Naive B cell (primary cell): ENCODE measurements around the gene CLDN34. TPM values are rescaled to one million over a fixed set of nuclear protein-coding genes. Genes with fewer than 3 reads are reported as not detected.
A peak's percentile ranks its signal among the peaks of the same experiment; 100 is the strongest.

Source experiments
- ATAC-seq, 2 donors: fragments of 150-1000 bp; cut with Tn5 transposase; 2 replicates each; pipeline ENCODE4 v1.10.0; 2021; ENCODE audit warnings: low read depth in 2 of 2, mild to moderate bottlenecking in 2 of 2, moderate library complexity in 2 of 2
- DNase-seq: peaks from one replicate; pipeline ENCODE4 v3.0.0; 2022
- H3K27ac Mint-ChIP-seq, 6 donors: one replicate each; pipeline ENCODE4 v1.8.0; 2020 to 2022; ENCODE audit warnings: mild to moderate bottlenecking in 6 of 6, mixed read lengths in 6 of 6, moderate library complexity in 5 of 6, inconsistent platforms in 2 of 6
- H3K27me3 Mint-ChIP-seq, 3 donors: one replicate each; pipeline ENCODE4 v1.8.0; 2021 to 2022; ENCODE audit warnings: mixed read lengths in 3 of 3, mild to moderate bottlenecking in 1 of 3
- H3K36me3 Mint-ChIP-seq, 2 donors: one replicate each; pipeline ENCODE4 v1.8.0; 2020 to 2022; ENCODE audit warnings: mixed read lengths in 2 of 2, inconsistent platforms in 1 of 2, mild to moderate bottlenecking in 1 of 2
- H3K4me1 Mint-ChIP-seq, 3 donors: one replicate each; pipeline ENCODE4 v1.8.0; 2020 to 2022; ENCODE audit warnings: mixed read lengths in 3 of 3, inconsistent platforms in 1 of 3, mild to moderate bottlenecking in 1 of 3, moderate library complexity in 1 of 3
- H3K4me3 Mint-ChIP-seq, 8 donors: one replicate each; pipeline ENCODE4 v1.8.0; 2020 to 2022; ENCODE audit warnings: mild to moderate bottlenecking in 8 of 8, mixed read lengths in 8 of 8, moderate library complexity in 8 of 8, inconsistent platforms in 2 of 8
- H3K9me3 Mint-ChIP-seq, 7 donors: one replicate each; pipeline ENCODE4 v1.8.0; 2020 to 2022; ENCODE audit warnings: mixed read lengths in 7 of 7, mild to moderate bottlenecking in 5 of 7, inconsistent platforms in 2 of 7, moderate library complexity in 1 of 7
- polyA plus RNA-seq, 6 donors: library from polyadenylated mRNA; unstranded; fragments of 300-500 nt; fragmentation: Illumina TruSeq; gene quantifications; one replicate each; pipeline ENCODE4 v1.2.3, GENCODE V29; 2021; ENCODE audit warnings: low read depth in 6 of 6

The CLDN34 gene
- polyA plus RNA-seq, 6 donors from 2014 or later = not detected

- peaks cover 24 to 49% (median 24%) of the 10 kb centered on the region in 3 donors for H3K4me1 Mint-ChIP-seq
- H3K27me3 Mint-ChIP-seq = no peaks in the 10 kb centered on the region
- peaks cover 0 to 2% (median 0%) of the 10 kb centered on the region in 7 donors for H3K9me3 Mint-ChIP-seq
- no peaks in the 10 kb centered on the region for H3K36me3 Mint-ChIP-seq
- peak overlapping the region; percentile 4 to 93 (median 82) for H3K27ac Mint-ChIP-seq
- H3K4me3 Mint-ChIP-seq = peak overlapping the region; percentile 22 to 87 (median 44)
- ATAC-seq = peak; percentile 26 to 27
- no peak for DNase-seq
Measured at GRCh38 chrX:10011261-10011931, 44.2 kb downstream of the CLDN34 start.

DNA sequence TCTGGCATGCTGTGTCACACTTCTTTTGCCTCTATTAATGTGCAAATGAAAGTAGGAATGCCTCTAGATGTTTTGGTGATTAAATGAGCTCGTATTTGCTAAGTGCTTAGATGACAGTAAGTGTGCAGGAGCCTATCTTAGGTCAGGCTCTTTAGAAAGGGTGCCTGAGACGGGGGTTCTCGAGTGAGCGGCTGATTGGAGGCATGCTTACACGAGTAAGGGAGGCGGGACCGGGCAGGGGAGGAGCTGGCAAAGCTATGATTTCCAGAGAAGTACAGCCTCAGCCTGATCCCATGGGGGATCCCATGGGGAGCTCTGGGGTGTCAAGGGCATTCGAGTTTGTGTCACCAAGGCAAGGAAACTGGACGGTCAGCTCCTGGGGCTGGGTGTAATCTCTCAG lies 44.8 kb downstream of the CLDN34 start:
- Mint-ChIP-seq H3K4me3 (peak overlapping the region in 6 of 8 donors; percentile 14 to 87 (median 54)), H3K9me3 (peaks cover 0 to 2% (median 0%) of the 10 kb centered on the region in 7 donors), H3K36me3 (no peaks in the 10 kb centered on the region), H3K27me3 (no peaks in the 10 kb centered on the region), H3K27ac (peak overlapping the region in 5 of 6 donors; percentile 45 to 93 (median 80)), H3K4me1 (peaks cover 28 to 52% (median 29%) of the 10 kb centered on the region in 3 donors)
- ATAC-seq (no peak), DNase-seq (no peak)

DNA sequence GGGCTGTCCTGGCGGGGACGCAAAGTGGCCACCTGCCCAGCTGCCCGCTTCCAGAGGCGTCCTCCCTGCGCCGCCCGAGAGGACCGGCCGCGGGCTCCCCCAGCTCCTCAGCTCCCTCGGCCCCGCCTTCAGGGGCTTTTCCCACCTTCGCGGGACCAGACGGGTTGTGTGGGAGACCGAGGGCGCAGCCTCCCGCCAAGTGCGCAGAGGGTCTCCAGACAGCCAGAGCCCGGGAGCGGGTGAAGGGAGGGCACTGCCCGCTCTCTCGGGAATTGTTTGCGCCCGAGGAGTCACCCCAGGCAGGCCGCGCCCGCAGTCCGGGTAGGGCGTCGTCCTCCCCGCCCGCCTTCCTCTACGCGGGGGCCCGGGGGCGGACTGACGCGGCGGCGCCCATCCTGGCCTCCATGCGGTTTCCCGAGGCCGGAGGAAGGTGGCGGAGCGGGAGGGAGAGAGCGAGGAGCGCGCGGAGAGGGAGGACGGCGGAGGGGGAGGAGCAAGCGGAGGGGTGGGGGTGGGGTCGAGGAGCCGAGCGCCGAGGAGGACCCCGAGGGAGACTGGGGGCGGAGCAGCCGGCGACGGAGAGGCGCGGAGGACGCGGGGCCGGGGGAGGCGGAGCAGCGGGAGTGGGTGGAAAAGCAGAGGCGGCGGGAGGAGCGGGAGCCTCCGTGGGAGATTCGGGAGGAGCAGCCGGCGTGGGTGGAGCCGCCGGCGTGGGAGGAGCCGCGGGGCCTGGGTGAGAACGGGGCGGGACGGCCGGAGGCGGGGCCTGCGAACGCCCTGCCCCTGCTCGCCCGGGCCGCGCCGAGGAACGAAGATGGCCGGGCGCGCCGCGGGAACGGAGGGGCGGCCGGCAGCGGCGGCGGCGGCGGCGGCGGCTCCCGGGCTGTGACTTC lies 47.5 kb downstream of the CLDN34 start:
- Mint-ChIP-seq H3K27me3 (no peaks in the 10 kb centered on the region), H3K36me3 (no peaks in the 10 kb centered on the region), H3K4me3 (peak overlapping the region; percentile 62 to 91 (median 80)), H3K4me1 (peaks cover 30 to 65% (median 31%) of the 10 kb centered on the region in 3 donors), H3K9me3 (peaks cover 0 to 2% (median 0%) of the 10 kb centered on the region in 7 donors), H3K27ac (peak overlapping the region in 4 of 6 donors; percentile 37 to 76 (median 63))
- DNase-seq (peak; percentile 76), ATAC-seq (peak; percentile 83)

GRCh38 chrX:10015355-10015722 lies 48.2 kb downstream of the CLDN34 start:
- Mint-ChIP-seq H3K4me3 (peak overlapping the region in 1 of 8 donors; percentile 67), H3K27me3 (no peaks in the 10 kb centered on the region), H3K36me3 (no peaks in the 10 kb centered on the region), H3K9me3 (peaks cover 0 to 2% (median 0%) of the 10 kb centered on the region in 7 donors), H3K27ac (no peak overlapping the region), H3K4me1 (peaks cover 30 to 60% (median 31%) of the 10 kb centered on the region in 3 donors)
- DNase-seq (no peak), ATAC-seq (peak; percentile 10 to 18)

- Mint-ChIP-seq H3K4me3 (peak overlapping the region; percentile 67 to 91 (median 87)), H3K27ac (peak overlapping the region in 3 of 6 donors; percentile 11 to 92 (median 74)), H3K9me3 (no peaks in the 10 kb centered on the region), H3K36me3 (no peaks in the 10 kb centered on the region), H3K27me3 (no peaks in the 10 kb centered on the region), H3K4me1 (peaks cover 25 to 59% (median 26%) of the 10 kb centered on the region in 3 donors)
- peak; percentile 35 for DNase-seq
- ATAC-seq = peak; percentile 25 to 27
Measured at GRCh38 chrX:10015723-10016518, 48.8 kb downstream of the CLDN34 start.

- peak overlapping the region in 5 of 6 donors; percentile 21 to 92 (median 74) for H3K27ac Mint-ChIP-seq
- H3K4me3 Mint-ChIP-seq = peak overlapping the region; percentile 67 to 91 (median 87)
Measured at GRCh38 chrX:10016519-10017132, 49.5 kb downstream of the CLDN34 start.

DNA sequence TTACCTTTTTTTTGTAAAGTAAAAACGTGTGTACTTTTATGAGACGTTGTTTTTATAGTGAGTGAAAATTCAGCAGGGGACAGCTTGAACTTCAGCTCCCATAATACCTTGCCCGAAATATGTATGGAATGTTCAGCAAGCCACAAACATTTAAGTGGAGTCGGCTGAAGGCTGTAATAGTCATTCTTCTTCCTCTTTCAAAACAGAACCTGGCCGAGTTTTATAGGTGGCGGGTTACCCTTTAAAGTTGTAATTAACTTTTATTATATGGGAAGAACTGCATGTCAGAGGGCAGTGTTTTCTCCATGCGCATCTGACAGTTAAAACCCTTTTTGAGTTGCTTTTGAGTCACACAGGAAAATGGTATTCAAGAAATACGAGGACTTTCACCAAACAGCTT lies 50.7 kb downstream of the CLDN34 start:
- no peaks in the 10 kb centered on the region for H3K36me3 Mint-ChIP-seq
- H3K9me3 Mint-ChIP-seq = no peaks in the 10 kb centered on the region
- DNase-seq (no peak), ATAC-seq (no peak)
- H3K27me3 Mint-ChIP-seq = no peaks in the 10 kb centered on the region
- H3K4me3 Mint-ChIP-seq = peak overlapping the region; percentile 22 to 90 (median 50)
- peaks cover 17 to 48% (median 21%) of the 10 kb centered on the region in 3 donors for H3K4me1 Mint-ChIP-seq
- peak overlapping the region in 2 of 6 donors; percentile 7 to 14 for H3K27ac Mint-ChIP-seq

More at GRCh38 chrX:10016519-10017132, 49.5 kb downstream of the CLDN34 start:
- no peak for ATAC-seq
- no peaks in the 10 kb centered on the region for H3K9me3 Mint-ChIP-seq
- peaks cover 21 to 58% (median 24%) of the 10 kb centered on the region in 3 donors for H3K4me1 Mint-ChIP-seq
- no peaks in the 10 kb centered on the region for H3K27me3 Mint-ChIP-seq
- no peaks in the 10 kb centered on the region for H3K36me3 Mint-ChIP-seq
- no peak for DNase-seq

Other genes starting within 250 kb of the CLDN34 start
- gene GPR143, start 201.5 kb upstream of the CLDN34 start, polyA plus RNA-seq = under 1 TPM in 3 of 6 donors, not detected in 3; 0.17 to 0.53 (median 0.23) TPM
- not detected for gene SHROOM2, start 180.9 kb upstream of the CLDN34 start, polyA plus RNA-seq
- 10 to 100 TPM; 10.1 to 46.1 (median 28.8) TPM for gene CLCN4, start 189.6 kb downstream of the CLDN34 start, polyA plus RNA-seq